HG02610 (cell line): ENCODE data around the gene SCN8A.
"Not testable (repeated sequence)": the region's sequence is repeated elsewhere in the genome, so short reads cannot be mapped to it uniquely, and the experiment has no call there.

Experiments
- ATAC-seq: cut with Tn5 transposase; IDR thresholded peaks from one replicate; pipeline ENCODE4 v1.9.1; 2021; ENCODE audit warnings: mild to moderate bottlenecking, moderate library complexity; ENCODE audit not compliant: unreplicated experiment

Gene SCN8A

DNA sequence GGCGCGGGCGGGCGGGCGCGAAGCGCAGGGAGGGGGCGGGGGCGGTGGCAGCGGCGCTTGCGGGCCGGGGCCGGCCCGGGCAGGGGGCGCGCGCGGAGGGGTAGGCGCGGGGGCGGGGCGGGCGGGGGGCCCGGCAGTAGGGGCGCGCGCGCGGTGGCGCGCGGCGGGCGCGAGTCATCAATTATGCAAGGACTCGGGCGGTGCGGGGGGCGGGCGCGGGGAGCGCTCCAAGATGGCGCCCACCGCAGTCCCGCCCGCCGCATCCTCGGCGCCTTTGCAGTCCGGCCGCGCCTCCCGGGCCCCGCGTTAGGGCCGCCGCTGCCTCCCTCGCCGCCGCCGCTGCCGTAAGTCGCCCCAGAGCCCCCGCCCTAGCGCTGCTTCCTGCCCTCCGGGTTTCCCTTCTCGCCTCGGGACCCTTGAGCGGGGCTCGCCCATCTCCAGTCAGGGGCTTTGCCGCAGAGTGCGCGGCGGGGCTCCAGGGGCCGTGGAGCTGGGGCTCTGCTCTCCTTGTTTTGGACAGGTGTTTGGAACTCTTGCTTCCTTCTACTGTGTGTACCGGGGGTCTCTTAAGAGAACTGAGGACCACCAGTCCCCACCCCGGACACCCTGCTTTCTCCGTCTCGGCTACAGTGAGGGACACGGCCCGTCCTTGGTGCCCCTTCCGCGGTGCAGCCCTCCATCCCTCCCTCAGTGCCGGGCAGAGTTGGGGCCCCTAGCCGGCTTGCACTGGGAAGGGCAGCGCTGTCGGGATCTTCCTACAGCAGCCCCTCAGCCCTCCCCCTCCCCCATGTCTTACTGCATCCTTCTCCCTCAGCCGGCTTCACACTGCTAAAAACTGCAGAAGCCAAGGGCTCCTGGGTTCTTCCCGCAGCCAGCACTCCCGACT is at the start of gene SCN8A:
Gene SCN8A, plus strand, starts transcription at position 218 of the 886 bp plus-strand sequence. CDS start 71,585 bp downstream, outside the sequence.
- peak; percentile 31 for ATAC-seq

- no peak for ATAC-seq
Observed at GRCh38 chr12:51546097-51546496, 44.9 kb upstream of the SCN8A start.

DNA sequence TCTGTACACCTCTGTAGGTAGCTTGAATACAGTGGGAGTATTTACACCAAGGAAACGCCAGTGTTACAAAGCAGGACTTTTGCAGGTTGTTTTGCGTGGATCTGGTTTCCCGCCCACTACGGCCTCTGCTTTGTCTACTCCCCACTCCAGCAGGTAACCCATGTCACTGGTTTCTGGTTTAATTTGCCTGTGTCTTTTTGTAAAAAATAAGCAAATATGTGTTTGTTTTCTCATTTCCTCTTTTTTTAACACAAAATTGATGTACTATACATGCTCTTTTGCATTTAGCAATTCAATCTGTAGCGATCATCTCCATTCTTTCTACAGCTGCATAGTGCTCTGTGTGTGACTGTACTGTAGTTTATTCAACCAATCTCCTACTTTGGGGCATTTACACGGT is 43.4 kb upstream of the SCN8A start:
- ATAC-seq: no peak

- no peak for ATAC-seq
Observed at GRCh38 chr12:51548241-51548640, 42.8 kb upstream of the SCN8A start.

DNA sequence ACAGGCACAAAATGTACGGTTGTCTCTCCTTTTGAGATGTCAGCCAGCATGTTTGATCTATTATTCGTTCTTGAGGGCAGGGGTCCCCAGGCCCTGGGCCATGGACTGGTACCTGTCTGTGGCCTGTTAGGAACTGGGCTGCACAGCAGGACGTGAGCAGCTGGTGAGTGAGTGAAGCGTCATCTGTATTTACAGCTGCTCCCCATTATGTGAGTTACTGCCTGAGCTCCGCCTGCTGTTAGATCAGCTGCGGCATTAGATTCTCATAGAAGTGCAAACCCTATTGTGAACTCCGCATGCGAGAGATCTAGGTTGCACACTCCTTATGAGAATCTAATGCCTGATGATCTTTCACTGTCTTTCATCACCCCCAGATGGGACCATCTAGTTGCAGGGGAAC is 41.4 kb upstream of the SCN8A start:
- ATAC-seq: no peak

DNA sequence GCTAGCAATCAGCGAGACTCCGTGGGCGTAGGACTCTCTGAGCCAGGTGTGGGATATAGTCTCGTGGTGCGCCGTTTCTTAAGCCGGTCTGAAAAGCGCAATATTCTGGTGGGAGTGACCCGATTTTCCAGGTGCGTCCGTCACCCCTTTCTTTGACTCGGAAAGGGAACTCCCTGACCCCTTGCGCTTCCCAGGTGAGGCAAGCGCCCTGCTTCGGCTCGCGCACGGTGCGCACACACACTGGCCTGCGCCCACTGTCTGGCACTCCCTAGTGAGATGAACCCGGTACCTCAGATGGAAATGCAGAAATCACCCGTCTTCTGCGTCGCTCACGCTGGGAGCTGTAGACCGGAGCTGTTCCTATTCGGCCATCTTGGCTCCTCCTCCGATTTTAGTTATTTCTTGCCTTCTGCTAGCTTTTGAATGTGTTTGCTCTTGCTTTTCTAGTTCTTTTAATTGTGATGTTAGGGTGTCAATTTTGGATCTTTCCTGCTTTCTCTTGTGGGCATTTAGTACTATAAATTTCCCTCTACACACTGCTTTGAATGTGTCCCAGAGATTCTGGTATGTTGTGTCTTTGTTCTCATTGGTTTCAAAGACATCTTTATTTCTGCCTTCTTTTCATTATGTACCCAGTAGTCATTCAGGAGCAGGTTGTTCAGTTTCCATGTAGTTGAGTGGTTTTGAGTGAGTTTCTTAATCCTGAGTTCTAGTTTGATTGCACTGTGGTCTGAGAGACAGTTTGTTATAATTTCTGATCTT is 22.6 kb upstream of the SCN8A start:
- not testable (repeated sequence) for ATAC-seq

DNA sequence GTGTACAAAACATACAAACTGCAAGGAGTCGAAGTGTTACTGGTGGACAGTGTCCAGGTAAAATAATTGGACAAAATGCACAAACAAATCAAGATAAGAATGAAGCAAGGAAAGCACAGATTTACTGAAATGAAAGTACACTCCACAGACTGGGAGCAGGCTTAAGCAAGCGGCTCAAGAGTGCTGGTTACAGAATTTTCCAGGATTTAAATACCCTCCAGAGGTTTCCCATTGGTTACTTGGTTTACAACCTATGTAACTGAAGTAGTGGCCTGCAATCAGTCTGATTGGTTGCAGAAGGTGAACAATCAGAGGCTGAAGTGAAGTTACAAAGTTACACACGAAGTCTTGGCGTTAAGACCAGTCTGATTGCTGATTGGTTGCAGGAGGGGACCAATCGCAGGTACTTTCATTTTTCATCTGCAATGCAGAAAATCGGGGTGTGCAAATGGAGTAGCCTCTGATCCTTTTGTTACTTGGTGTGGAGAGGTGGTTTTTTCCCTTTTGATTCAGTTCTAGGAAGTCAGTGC is 11.6 kb upstream of the SCN8A start:
- ATAC-seq: no peak

DNA sequence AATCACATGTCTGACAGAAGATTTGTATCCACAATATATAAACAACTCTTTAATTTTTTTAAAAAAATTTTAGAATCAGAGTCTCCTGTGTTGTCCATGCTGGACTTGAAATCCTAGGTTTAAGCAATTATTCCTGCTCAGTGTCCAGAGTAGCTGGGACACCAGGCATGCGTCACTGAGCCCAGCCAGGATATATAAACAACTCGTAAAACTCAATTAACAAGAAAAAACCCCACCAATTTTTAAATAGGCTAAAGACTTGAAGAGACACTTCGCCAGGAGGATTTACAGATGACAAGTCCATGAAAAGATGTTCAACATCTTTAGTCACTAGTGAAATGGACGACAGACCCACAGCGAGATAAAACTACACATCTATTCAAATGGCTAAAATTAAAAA is 2.0 kb upstream of the SCN8A start:
- ATAC-seq: no peak

- no peak for ATAC-seq
Observed at GRCh38 chr12:51589557-51590176, 1.4 kb upstream of the SCN8A start.

DNA sequence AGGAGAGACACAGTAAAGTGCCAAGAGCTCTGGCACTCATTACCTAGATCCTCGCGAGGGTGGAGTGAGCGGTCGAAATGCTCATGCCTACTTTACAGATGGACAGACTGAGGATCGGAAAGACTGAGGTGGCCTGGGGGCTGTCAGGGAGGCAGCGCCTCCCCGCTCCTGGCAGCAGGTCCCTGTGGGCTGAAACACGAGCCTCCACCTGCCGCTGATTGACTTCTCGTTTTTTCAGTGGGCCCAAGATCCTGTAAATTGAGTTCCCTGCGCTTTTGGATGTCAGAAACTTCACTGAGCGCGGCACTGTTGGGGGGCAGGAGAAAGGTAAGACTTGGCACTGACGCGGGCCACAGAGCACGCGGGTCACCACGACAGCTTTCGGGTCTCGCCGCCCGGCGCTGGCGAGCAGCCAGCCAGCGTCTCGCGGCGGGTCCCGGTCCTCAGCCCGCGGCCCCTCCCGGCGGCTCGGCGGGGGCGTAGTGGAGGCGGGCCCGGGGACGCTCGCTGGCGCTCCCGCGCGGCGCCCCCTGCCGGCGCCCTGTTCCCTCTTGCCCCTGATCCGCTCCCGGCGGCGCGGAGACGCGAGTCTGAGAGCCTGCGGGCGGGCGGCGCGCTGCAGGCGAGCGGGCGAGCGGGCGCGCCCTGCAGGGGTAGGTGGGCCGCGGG is 552 bp upstream of the SCN8A start:
- ATAC-seq: peak; percentile 81

DNA sequence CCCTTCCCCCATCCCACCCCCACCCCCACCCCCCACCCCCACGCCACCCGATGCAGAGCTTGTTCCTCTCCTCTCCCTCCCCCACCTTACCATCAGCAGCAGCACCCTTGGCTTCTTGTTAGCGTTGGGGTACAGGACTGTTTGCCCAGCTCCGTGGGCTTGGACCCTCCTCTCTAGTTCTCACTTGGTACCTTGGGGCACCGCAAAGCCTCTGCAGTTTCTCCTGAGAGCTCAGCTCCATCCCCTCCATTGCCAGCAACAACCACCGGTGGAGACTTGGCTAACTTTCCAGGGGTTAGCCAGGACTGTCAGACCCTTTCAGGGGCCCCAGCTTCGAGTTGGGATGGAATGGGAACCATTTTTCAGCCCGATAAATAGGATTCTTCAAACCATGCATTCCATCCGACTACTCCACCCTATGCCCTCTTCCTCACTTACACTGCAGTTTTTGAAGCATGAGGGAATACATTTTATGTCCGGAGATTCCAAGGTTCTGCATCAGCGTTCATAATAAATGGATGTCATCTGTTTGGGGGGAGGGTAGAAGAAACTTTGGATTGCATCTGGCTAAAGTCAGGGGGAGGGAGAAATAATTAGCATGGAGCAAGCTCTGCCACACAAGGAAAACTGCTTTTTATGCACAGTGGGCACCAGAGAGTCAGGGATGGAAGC is 1.1 kb downstream of the SCN8A start:
- ATAC-seq: no peak

DNA sequence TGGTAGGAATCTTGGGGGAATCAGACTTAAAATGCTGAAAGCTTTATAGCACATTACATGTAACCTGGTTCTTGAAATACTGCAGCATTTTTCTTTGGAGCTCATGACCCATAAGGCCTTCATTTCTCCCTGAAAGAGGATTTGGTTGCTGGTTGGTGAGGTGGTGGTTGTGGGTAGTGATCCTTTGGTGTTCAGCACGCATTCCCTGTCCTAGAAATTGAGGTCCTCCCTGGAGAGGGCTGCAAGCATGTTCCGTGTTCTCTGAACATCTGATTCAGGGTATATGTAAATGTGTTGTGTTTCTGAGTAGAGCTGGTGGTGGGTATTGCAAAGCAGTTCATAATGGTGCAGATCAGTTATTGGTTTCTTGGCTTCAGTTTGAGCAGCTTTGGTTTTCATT is 2.0 kb downstream of the SCN8A start:
- ATAC-seq: no peak

GRCh38 chr12:51593539-51593938 is 2.5 kb downstream of the SCN8A start:
- no peak for ATAC-seq

DNA sequence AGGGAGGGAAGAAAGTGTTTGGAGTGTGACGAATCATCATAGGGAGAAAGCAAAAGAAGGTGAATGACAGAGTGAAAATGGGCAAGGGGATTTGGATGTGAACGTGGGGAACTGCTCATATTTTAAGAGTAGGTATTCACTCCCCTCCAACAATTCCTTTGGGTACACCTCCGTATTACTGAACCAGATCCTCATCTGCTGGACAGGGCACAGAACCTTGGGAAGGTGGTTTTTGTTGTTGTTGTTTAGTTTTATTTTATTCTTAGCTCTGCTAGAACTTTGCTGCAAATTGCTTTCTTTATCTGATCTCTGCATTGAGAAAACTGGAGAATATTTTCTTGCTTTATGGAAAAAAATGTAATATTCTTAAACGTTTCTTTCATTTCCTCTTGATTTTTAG is 7.1 kb downstream of the SCN8A start:
- ATAC-seq: no peak

GRCh38 chr12:51600721-51601120 is 9.7 kb downstream of the SCN8A start:
- ATAC-seq: no peak

DNA sequence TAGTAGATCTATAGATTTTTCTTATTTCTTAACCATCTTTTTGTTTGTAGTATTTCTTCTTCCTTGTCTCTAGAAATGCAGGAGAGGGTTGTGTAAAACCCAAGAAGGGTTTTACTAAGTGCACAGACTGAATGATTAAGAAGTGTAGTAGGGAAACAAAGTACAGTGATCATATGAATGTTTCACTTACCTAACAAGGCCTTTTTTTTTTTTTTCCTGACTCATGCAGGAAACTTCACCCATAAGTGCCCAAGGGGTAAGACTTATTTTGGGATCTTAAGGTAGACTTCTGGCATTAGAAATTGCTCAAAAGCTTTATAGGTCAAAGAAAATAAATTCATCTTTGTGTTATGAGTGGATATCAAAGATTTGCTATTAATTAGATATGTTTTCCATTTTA is 10.2 kb downstream of the SCN8A start:
- no peak for ATAC-seq

GRCh38 chr12:51605896-51606295 is 14.9 kb downstream of the SCN8A start:
- ATAC-seq: not testable (repeated sequence)

- ATAC-seq: not testable (repeated sequence)
Observed at GRCh38 chr12:51607197-51607596, 16.2 kb downstream of the SCN8A start.

DNA sequence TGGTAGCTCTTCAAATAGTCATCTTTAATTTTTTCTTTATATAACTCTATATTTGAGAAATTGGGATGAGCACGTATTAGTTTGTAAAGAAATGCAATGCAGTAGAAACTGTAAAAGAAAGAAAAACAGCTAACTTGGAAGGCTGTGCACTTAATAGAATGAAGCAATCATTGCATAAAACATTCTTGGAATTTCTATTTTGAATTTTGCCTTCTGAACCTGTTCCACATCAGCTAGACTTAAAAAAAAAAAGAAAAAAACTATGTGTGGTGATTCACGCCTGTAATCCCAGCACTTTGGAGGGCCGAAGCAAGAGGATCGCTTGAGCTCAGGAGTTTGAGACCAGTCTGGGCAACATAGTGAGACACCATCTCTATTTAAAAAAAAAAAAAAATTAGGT is 29.4 kb downstream of the SCN8A start:
- ATAC-seq: no peak
